H1 (cell line): ENCODE data around the gene LCN12. TPM values are rescaled to one million over a fixed set of nuclear protein-coding genes. Genes with fewer than 3 reads are reported as not detected.

ENCODE experiments used
- CTCF ChIA-PET: fragments of 300-600 bp; sonication (Branson Sonifier 250); formaldehyde crosslinking; loops from one replicate; lab custom pipeline; 2021; ENCODE audit not compliant: partially characterized antibody; lab: Charles Lee
- POLR2A ChIA-PET: fragments of 300-600 bp; sonication (Branson Sonifier 250); formaldehyde crosslinking; loops from one replicate; lab custom pipeline; 2021; ENCODE audit warnings: inconsistent platforms; ENCODE audit not compliant: partially characterized antibody; lab: Charles Lee
- DNase-seq, 2 experiments: peaks; one replicate each; pipeline versions ENCODE4 v3.0.0 to v3.0.0-alpha.2; 2010 to 2022; ENCODE audit warnings: low spot score in 2 of 2, low read depth in 1 of 2, mixed read lengths in 1 of 2
- FAIRE-seq: peaks from 2 replicates; lab custom pipeline; 2011; peaks lifted over from hg19 to GRCh38; lab: Jason Lieb, UNC
- H2AFZ ChIP-seq: 2 replicates; pipeline ENCODE4 v1.8.1; 2012; ENCODE audit warnings: low read length, inconsistent platforms
- H2AK5ac ChIP-seq: 2 replicates; pipeline ENCODE4 v1.6.1; 2013; ENCODE audit warnings: low read depth, low read length
- H2BK120ac ChIP-seq: replicated peaks from 2 replicates; pipeline ENCODE3; 2013; ENCODE audit warnings: low read depth, low read length, inconsistent platforms
- H2BK12ac ChIP-seq: 2 replicates; pipeline ENCODE4 v1.6.1; 2013; ENCODE audit warnings: low read depth, low read length
- H2BK15ac ChIP-seq: 2 replicates; pipeline ENCODE4 v1.6.1; 2013; ENCODE audit warnings: low read length
- H2BK20ac ChIP-seq: 2 replicates; pipeline ENCODE4 v1.6.1; 2013; ENCODE audit warnings: low read length
- H2BK5ac ChIP-seq: 2 replicates; pipeline ENCODE4 v1.6.1; 2013; ENCODE audit warnings: low read depth, low read length
- H3K14ac ChIP-seq: 2 replicates; pipeline ENCODE4 v1.6.1; 2013; ENCODE audit warnings: inconsistent platforms; ENCODE audit not compliant: insufficient read length
- H3K18ac ChIP-seq: 2 replicates; pipeline ENCODE4 v1.6.1; 2013; ENCODE audit warnings: low read length; ENCODE audit errors: extremely low read depth
- H3K23ac ChIP-seq: 2 replicates; pipeline ENCODE4 v1.6.1; 2013; ENCODE audit warnings: inconsistent platforms; ENCODE audit not compliant: insufficient read length
- H3K23me2 ChIP-seq: 2 replicates; pipeline ENCODE4 v1.6.1; 2013; ENCODE audit warnings: low read depth, low read length
- H3K27ac ChIP-seq: 2 replicates; pipeline ENCODE4 v1.6.1; 2011; ENCODE audit warnings: low read depth, low read length, inconsistent platforms
- H3K27me3 ChIP-seq, 4 experiments: replicated peaks in 1 of 4; 1 replicate in 1 of 4; 2 replicates in 3 of 4; pipeline versions ENCODE4 v1.6.1 to v1.8.1; 2011 to 2013; ENCODE audit warnings: low read length in 3 of 4, mild to moderate bottlenecking in 3 of 4, inconsistent platforms in 2 of 4, mixed read lengths in 2 of 4, moderate library complexity in 1 of 4; ENCODE audit not compliant: control insufficient read depth in 3 of 4, insufficient read depth in 3 of 4; ENCODE audit errors: extremely low read depth in 1 of 4
- H3K36me3 ChIP-seq, 4 experiments: 2 replicates each; pipeline versions ENCODE4 v1.6.1 to v1.8.1; 2011 to 2013; ENCODE audit warnings: mild to moderate bottlenecking in 4 of 4, low read length in 3 of 4, moderate library complexity in 2 of 4, control low read depth in 1 of 4, inconsistent platforms in 1 of 4; ENCODE audit not compliant: insufficient read depth in 4 of 4, control insufficient read depth in 2 of 4
- H3K4ac ChIP-seq: replicated peaks from 2 replicates; pipeline ENCODE3; 2013; ENCODE audit warnings: low read length, low read depth, mixed read lengths, inconsistent platforms; ENCODE audit not compliant: insufficient read length
- H3K4me1 ChIP-seq, 4 experiments: replicated peaks in 1 of 4; 1 replicate in 1 of 4; 2 replicates in 3 of 4; pipeline versions ENCODE4 v1.6.1 to v1.8.1; 2011 to 2013; ENCODE audit warnings: low read length in 3 of 4, inconsistent platforms in 2 of 4, mixed read lengths in 1 of 4; ENCODE audit not compliant: insufficient read depth in 4 of 4, control insufficient read depth in 3 of 4
- H3K4me2 ChIP-seq, 2 experiments: 2 replicates each; pipeline versions ENCODE4 v1.6.1 to v1.8.1; 2011 to 2013; ENCODE audit warnings: low read depth in 2 of 2, low read length in 2 of 2, control low read depth in 1 of 2, inconsistent platforms in 1 of 2, mild to moderate bottlenecking in 1 of 2; ENCODE audit not compliant: insufficient read depth in 1 of 2
- H3K4me3 ChIP-seq, 4 experiments: fragments of 200-600, 300-600 bp in 1 of 4; sonication (generic), shearing (Covaris generic), sonication (Bioruptor Twin) in 1 of 4; 2 replicates each; pipeline versions ENCODE4 v1.5.1 to v1.8.1; 2011 to 2016; ENCODE audit warnings: low read length in 4 of 4, low read depth in 3 of 4, control low read depth in 2 of 4, inconsistent platforms in 2 of 4, mild to moderate bottlenecking in 2 of 4, mixed read lengths in 1 of 4, moderate library complexity in 1 of 4; ENCODE audit not compliant: insufficient read depth in 2 of 4; ENCODE audit errors: extremely low read depth in 1 of 4
- H3K56ac ChIP-seq: replicated peaks from 2 replicates; pipeline ENCODE3; 2013; ENCODE audit warnings: low read depth, mild to moderate bottlenecking, mixed read lengths, low read length, inconsistent platforms; ENCODE audit not compliant: insufficient read length
- H3K79me1 ChIP-seq: 2 replicates; pipeline ENCODE4 v1.6.1; 2013; ENCODE audit warnings: low read depth, low read length, control low read depth
- H3K79me2 ChIP-seq, 2 experiments: 2 replicates each; pipeline versions ENCODE4 v1.6.1 to v1.8.1; 2012 to 2013; ENCODE audit warnings: low read length in 2 of 2, mild to moderate bottlenecking in 2 of 2, inconsistent platforms in 1 of 2; ENCODE audit not compliant: insufficient read depth in 2 of 2, control insufficient read depth in 1 of 2
- H3K9ac ChIP-seq, 4 experiments: replicated peaks in 1 of 4; 1 replicate in 1 of 4; 2 replicates in 3 of 4; pipeline versions ENCODE4 v1.6.1 to v1.8.1; 2011 to 2013; ENCODE audit warnings: low read depth in 3 of 4, low read length in 3 of 4, control low read depth in 2 of 4, mild to moderate bottlenecking in 2 of 4, moderate library complexity in 2 of 4, inconsistent platforms in 1 of 4; ENCODE audit errors: extremely low read depth in 1 of 4
- H3K9me3 ChIP-seq, 2 experiments: 2 replicates each; pipeline versions ENCODE4 v1.6.1 to v1.8.1; 2012 to 2013; ENCODE audit warnings: mild to moderate bottlenecking in 2 of 2, moderate library complexity in 2 of 2, control low read depth in 1 of 2, inconsistent platforms in 1 of 2, low read depth in 1 of 2, low read length in 1 of 2, mixed read lengths in 1 of 2; ENCODE audit not compliant: insufficient read depth in 2 of 2
- H4K20me1 ChIP-seq, 2 experiments: replicated peaks in 1 of 2; 2 replicates each; pipeline versions ENCODE3 to v1.8.1; 2011 to 2013; ENCODE audit warnings: inconsistent platforms in 2 of 2, low read length in 2 of 2, mild to moderate bottlenecking in 1 of 2; ENCODE audit not compliant: insufficient read depth in 2 of 2, control insufficient read depth in 1 of 2
- H4K5ac ChIP-seq: 2 replicates; pipeline ENCODE4 v1.6.1; 2013; ENCODE audit warnings: low read length, low read depth, mixed read lengths, inconsistent platforms; ENCODE audit not compliant: insufficient read length
- H4K8ac ChIP-seq: 2 replicates; pipeline ENCODE4 v1.8.0; 2013; ENCODE audit warnings: mild to moderate bottlenecking, moderate library complexity, low read length, inconsistent platforms; ENCODE audit not compliant: insufficient read depth; ENCODE audit errors: extremely low read depth
- H4K91ac ChIP-seq: replicated peaks from 2 replicates; pipeline ENCODE3; 2013; ENCODE audit warnings: low read length, mixed read lengths, inconsistent platforms; ENCODE audit not compliant: insufficient read length
- ATF2 ChIP-seq: IDR thresholded peaks from 2 replicates; pipeline ENCODE4 v1.6.1; 2012; ENCODE audit warnings: low read length, inconsistent platforms
- HDAC2 ChIP-seq, 2 experiments: fragments of 300-600 bp in 1 of 2; sonication (generic) in 1 of 2; IDR thresholded peaks; 2 replicates each; pipeline ENCODE4 v1.6.1; 2011 to 2012; ENCODE audit warnings: low read depth in 2 of 2, low read length in 2 of 2, mild to moderate bottlenecking in 2 of 2, moderate library complexity in 2 of 2, borderline replicate concordance in 1 of 2, inconsistent platforms in 1 of 2
- PHF8 ChIP-seq: fragments of 200-600 bp; sonication (generic); conservative IDR thresholded peaks from 2 replicates; pipeline ENCODE4 v1.7.1; 2012; ENCODE audit warnings: low read depth, mild to moderate bottlenecking, inconsistent platforms, low read length, moderate library complexity
- WGBS, 2 experiments: shearing (Covaris generic) in 1 of 2; methylation state at CpG; one replicate each; pipeline versions ENCODE4 v1.1.6 to v1.1.7; 2013 to 2015; ENCODE audit warnings: low lambda C conversion rate in 2 of 2, mixed read lengths in 2 of 2, inconsistent platforms in 1 of 2, low coverage in 1 of 2, missing lambda C conversion rate in 1 of 2; ENCODE audit not compliant: insufficient replicate concordance in 2 of 2, insufficient coverage in 1 of 2, insufficient read length in 1 of 2; ENCODE audit errors: extremely low coverage in 1 of 2, missing lambda C conversion rate in 1 of 2; 5-methylcytosine and 5-hydroxymethylcytosine counted together
- polyA plus RNA-seq, 7 experiments: library from polyadenylated mRNA; depleted of rRNA in 3 of 7; stranded (reverse) in 5 of 7; unstranded in 2 of 7; fragments of >200 nt in 5 of 7; fragments of 200-250 nt in 2 of 7; gene quantifications; 1 replicate in 5 of 7; 2 replicates in 1 of 7; 4 replicates in 1 of 7; pipeline versions ENCODE4 v1.2.1 to v1.2.3, GENCODE V29; 2011 to 2013; ENCODE audit warnings: missing spikeins in 2 of 7, mixed read lengths in 2 of 7
- total RNA-seq: library from RNA; stranded (reverse); fragmentation: NEBNext Ultra II Directional; extraction: Animal tissue kit (Norgen Biotek cat#: 25700); gene quantifications from 2 replicates; pipeline ENCODE4 v1.2.1, GENCODE V29; 2021

Gene LCN12
- total and polyA plus RNA-seq, 2 of the 8 experiments (the other 6 are each of a cell fraction or from before 2014, with no cell fraction given): 1.1 to 1.7 TPM

GRCh38 chr9:136944212-136944518 is 7.9 kb upstream of the LCN12 start:
- Histone ChIP-seq H3K4me1 (peaks cover 0 to 18% (median 11%) of the 10 kb centered on the region in 4 experiments; a peak in 5 of 7 replicates), H2AK5ac (no peak overlapping the region), H3K36me3 (peaks cover 12 to 34% (median 16%) of the 10 kb centered on the region in 4 experiments; a peak in 7 of 8 replicates), H2AFZ (no peak overlapping the region), H4K20me1 (peaks cover 5 to 24% of the 10 kb centered on the region in 2 experiments), H3K56ac (peak overlapping the region; percentile 59), H2BK120ac (no peak overlapping the region), H4K8ac (no peak overlapping the region), H2BK15ac (no peak overlapping the region), H3K79me2 (peaks cover 0 to 3% of the 10 kb centered on the region in 2 experiments; a peak in 1 of 4 replicates), H3K4ac (peak overlapping the region; percentile 53), H3K23ac (no peak overlapping the region), H3K9ac (peak overlapping the region in 3 of 4 experiments; percentile 42 to 63 (median 60); a peak in 3 of 7 replicates), H3K79me1 (no peaks in the 10 kb centered on the region), H2BK20ac (no peak overlapping the region), H3K23me2 (peaks cover 5% of the 10 kb centered on the region; the same call in 1 of the 2 replicates), H2BK12ac (no peak overlapping the region), H2BK5ac (no peak overlapping the region; the same call in 1 of the 2 replicates), H3K18ac (peak overlapping the region; percentile 78), H3K27ac (no peak overlapping the region; the same call in 1 of the 2 replicates), H3K27me3 (no peaks in the 10 kb centered on the region), H3K14ac (no peak overlapping the region), H3K9me3 (no peaks in the 10 kb centered on the region), H3K4me2 (peak overlapping the region; percentile 64 to 66), H3K4me3 (peak overlapping the region; percentile 68 to 95 (median 72)), H4K5ac (no peak overlapping the region), H4K91ac (no peak overlapping the region)
- WGBS, 2 experiments: 0% methylated on average over 27 of the region's 45 CpGs; no CpG with 5 or more reads in 1 of the 2 experiments
- DNase-seq (peak in 1 of 2 experiments; percentile 66), FAIRE-seq (no peak)
- ChIA-PET POLR2A (interaction anchor here (1.2 to 2.1 kb wide), 4 partner anchors 17 to 124 kb away, joined by 3 to 9 read pairs (median 4); no protein-coding TSS in a partner anchor), CTCF (interaction anchor here (0.6 to 2.1 kb wide), 5 partner anchors 11 to 124 kb away, joined by 3 to 7 read pairs (median 5); no protein-coding TSS in a partner anchor)
- TF ChIP-seq PHF8 (peak; percentile 72; the same call in 1 of the 2 replicates), HDAC2 (IDR thresholded peaks at IDR 0.05; ENCODE audit: borderline replicate concordance in 1 of 2, low read depth in 2 of 2, low read length in 2 of 2) (0 out of 4 replicates have a peak, but pooled peaks of 1 of the 2 experiments have one; percentile 28), ATF2 (no peak)
